ENCODE measurements around the gene IMMP1L.

Gene IMMP1L

GRCh38 chr11:31474083-31474482, 35.3 kb downstream of the IMMP1L start:
- no peak for DNase-seq (ENCODE audit: low read depth)

- DNase-seq (ENCODE audit: low read depth): no peak
Measured at GRCh38 chr11:31464436-31464835, 45.0 kb downstream of the IMMP1L start.

DNA sequence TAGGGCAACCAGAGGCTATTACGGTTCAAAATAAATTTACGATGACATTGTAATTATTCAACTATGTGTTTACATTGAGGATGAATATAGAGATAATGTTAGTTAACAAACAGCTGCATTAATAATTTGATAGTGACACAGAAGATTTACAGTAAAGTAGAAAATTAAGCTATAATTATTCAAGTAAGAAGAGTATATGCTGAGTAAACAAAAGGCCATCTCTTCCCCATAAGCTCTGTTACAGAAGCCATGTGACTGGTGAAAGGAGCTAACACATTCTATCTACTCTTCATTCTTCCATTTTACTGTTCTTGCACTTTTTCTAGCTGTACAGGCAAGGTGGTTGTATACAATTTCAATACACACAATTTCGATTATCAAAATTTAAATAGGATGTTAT, 54.2 kb downstream of the IMMP1L start:
- DNase-seq (ENCODE audit: low read depth): no peak

- DNase-seq (ENCODE audit: low read depth): no peak
Measured at GRCh38 chr11:31450841-31451240, 58.6 kb downstream of the IMMP1L start.

DNA sequence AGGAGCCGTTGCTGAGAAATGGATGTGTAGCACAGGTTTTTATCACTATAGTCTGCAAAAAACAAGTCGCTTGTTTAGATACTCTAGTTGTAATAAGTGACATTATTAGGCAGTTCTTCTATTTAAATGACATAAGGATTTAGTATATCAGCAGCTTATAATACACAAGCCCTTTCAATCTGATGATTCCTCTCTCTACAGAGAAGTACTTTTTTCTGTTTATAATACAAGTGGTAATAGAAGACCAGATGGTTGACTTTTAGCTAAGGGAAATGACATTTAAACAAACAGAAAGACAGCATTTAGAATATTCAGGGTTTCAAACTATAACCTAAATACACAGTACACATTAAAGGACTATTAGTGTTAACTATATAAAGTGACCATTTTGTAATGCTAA, 60.4 kb downstream of the IMMP1L start:
- DNase-seq (ENCODE audit: low read depth): no peak

DNA sequence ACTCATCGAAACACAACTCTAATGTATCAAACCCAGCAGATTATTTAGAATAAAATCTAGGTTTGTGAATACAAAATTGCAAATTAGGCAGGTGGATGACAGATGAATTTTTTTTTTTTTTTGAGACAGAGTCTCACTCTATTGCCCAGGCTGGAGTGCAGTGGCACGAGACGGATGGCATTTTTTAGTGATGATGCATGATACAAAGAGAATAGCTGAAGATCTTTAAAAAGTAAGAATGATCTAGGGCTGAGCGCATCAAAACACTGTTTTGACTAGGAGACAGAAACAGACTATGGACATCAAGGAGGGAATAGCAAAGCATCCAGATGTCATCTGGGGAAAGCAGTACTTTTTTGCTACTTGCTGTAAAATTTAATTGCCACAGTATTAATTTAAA, 63.8 kb downstream of the IMMP1L start:
- no peak for DNase-seq (ENCODE audit: low read depth)

- DNase-seq (ENCODE audit: low read depth): no peak
Measured at GRCh38 chr11:31443802-31444201, 65.6 kb downstream of the IMMP1L start.

DNA sequence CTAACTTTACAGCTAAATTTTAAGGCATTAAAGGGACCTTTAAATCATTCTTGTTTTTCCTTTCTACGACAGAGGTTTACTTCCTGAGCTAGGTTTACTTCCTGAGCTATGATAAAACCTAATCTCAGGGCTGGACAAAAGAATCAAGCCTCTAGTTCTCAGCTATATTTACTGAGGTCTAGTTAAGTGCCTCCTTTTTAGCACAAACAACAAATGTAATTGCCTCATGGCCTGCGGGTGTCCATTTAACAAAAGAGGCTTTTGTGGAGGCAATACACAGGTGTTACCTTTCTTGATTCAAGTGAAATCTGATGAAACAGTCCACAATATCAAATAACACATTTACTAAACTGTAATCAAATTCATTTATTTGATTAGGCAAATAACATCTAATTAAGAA, 67.3 kb downstream of the IMMP1L start:
- DNase-seq (ENCODE audit: low read depth): no peak

DNA sequence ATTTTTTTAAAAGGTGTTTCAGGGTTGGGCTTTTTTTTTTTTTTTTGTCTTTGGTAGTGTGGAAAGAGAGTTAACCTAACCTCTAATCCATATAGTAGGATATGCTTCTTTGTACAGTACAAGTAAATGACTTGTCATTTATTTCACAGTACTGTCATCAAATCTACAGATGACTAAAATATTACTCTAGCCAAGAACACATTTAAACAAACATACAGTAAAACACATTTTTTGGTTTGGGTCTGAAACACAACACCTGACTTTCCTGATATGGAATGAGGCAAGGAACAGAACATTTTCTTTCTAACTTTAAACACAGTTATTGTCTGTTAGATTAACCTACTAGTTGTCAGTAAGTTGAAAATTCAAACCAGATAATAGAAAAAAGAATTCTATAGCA, 68.1 kb downstream of the IMMP1L start:
- no peak for DNase-seq (ENCODE audit: low read depth)

- no peak for DNase-seq (ENCODE audit: low read depth)
Measured at GRCh38 chr11:31437742-31438435, 71.5 kb downstream of the IMMP1L start.

DNA sequence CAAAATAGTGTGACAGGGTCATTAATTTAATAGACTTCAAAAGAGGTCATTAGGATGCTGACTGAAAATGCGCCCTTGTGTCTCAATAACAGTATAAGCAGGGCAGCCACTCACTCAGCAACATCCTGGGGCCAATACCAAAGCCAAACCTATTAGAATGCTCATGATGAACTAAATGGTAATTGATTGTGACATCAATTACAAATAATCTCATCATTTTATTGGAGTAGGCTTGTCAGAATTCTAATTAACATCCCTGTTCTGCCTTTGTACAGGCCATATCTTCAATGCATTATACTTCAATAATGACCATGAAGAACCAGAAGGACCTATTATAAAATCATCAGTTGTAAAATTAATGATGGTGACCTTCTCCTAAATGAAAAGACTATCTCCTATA, 75.6 kb downstream of the IMMP1L start:
- no peak for DNase-seq (ENCODE audit: low read depth)

DNA sequence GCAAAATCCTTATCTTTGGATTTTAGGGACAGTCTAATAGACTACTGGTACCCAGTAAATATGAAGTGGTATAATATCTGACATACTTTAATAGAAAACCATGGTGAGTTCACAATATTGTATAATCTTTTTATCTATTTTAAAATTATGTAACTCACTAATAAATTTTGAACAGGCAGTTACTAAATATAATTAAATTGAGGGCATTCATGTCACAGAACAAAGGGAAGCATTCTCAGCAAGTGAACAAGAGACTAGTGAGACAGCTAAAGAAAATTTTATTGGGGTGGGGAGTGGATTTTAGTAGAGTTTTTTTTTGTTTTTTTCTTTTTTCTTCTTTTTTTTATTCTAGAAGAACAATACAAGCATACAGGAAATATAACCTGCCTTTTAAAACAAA, 84.8 kb downstream of the IMMP1L start:
- DNase-seq (ENCODE audit: low read depth): no peak

DNA sequence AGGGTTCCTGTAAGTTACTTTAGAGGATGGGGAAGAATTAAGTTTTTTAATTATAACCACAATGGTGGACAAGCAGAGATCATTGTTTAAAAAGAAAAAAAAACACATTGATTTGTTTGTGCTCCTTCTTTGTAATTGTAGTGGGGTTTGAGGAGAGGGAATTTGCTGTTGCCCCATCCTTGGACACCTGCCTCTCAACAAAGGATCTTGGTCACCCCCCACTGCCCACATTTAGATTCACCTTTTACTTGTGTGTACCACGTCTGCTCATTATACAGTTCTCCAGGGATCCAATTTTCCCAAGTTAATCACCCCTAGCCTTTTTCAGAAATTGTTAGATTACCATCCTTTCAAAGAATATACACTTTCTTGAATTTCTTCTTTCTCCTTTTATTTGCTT, 86.7 kb downstream of the IMMP1L start:
- no peak for DNase-seq (ENCODE audit: low read depth)

- no peak for DNase-seq (ENCODE audit: low read depth)
Measured at GRCh38 chr11:31421820-31422219, 87.6 kb downstream of the IMMP1L start.

DNA sequence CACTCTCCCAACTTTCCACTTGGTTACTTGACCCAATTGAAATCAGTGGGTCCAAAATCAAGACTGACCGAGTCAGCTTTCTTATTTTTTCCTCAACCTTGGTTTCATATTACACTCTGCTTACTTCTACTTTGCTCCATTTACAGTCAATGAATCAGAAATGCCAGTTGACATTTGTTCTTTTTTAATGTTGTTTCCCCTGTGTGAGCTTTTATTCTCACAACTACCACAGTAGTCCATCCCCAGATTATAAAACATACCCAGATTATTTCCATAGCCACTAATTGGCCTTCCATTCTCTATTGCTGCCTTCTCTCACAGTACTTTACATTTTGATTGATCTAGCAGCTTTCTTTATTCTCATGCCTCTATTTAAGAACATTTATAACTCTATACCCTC, 89.8 kb downstream of the IMMP1L start:
- DNase-seq (ENCODE audit: low read depth): no peak

GRCh38 chr11:31419138-31419537, 90.3 kb downstream of the IMMP1L start:
- no peak for DNase-seq (ENCODE audit: low read depth)

GRCh38 chr11:31417816-31418215, 91.6 kb downstream of the IMMP1L start:
- no peak for DNase-seq (ENCODE audit: low read depth)

GRCh38 chr11:31417357-31417756, 92.1 kb downstream of the IMMP1L start:
- no peak for DNase-seq (ENCODE audit: low read depth)

DNA sequence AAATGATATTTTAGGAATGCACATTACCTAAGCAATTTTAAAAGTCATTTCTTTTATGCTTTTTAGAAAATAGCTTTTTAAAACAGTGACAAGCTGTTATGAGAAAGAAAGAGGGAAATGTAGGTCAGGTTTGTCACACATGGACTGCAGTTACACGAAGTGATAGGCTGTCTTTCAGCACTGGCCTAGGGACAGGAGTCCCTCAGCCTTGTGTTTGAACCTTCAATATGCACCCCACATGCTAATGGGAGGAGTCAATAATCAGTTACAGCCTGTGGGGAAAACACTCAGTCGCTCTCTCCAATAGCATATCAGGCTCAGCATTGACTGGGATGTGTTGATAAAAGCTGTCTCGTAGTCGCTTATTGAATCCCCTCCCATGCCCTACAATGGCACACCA, 94.0 kb downstream of the IMMP1L start:
- no peak for DNase-seq (ENCODE audit: low read depth)

- DNase-seq (ENCODE audit: low read depth): no peak
Measured at GRCh38 chr11:31414338-31414737, 95.1 kb downstream of the IMMP1L start.

GRCh38 chr11:31412946-31413345, 96.5 kb downstream of the IMMP1L start:
- no peak for DNase-seq (ENCODE audit: low read depth)

- DNase-seq (ENCODE audit: low read depth): no peak
Measured at GRCh38 chr11:31408201-31408600, 101.2 kb downstream of the IMMP1L start.

GRCh38 chr11:31404614-31405013, 104.8 kb downstream of the IMMP1L start:
- no peak for DNase-seq (ENCODE audit: low read depth)

DNA sequence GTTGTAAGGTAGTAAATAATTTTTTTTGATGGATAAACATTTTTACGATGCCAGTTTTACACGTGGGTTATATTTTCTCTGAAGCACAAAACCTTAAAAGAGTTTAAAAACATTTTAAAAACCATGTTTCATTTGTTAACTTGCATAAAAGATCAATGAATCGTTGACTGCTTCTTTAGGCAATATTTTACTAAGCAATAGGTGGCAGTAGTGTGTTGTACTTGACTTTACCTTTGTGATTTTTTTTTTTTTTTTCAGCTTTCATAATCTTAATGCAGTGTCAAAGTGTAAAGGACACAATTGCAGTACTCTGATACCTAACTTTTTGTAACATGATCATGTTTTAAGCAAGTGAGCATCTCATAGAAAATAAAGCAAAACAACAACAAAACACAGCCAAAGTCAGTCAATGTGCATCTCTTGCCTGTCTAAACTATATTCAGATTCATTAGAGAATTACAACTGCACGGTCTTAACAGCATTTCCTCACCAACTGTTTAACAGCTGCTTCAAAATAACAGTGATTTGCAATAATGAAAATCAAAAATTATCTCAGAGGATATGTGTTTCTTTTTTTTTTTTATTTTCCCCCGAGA, 112.1 kb downstream of the IMMP1L start:
- no peak for DNase-seq (ENCODE audit: low read depth)

All from stimulated activated CD8-positive, alpha-beta memory T cell treated with anti-CD3 and anti-CD28 coated beads, Interleukin-4, amount 100 ng/mL, for 24 hours (primary cell).